Skeletal muscle satellite cell (primary cell): ENCODE data around the gene SH3TC1.

Experiments used
- H3K27me3 ChIP-seq: 2 replicates; pipeline ENCODE4 v1.7.0; 2013; ENCODE audit warnings: low read length; ENCODE audit not compliant: control insufficient read depth, insufficient read depth
- H3K36me3 ChIP-seq: 2 replicates; pipeline ENCODE4 v1.7.0; 2013; ENCODE audit warnings: mild to moderate bottlenecking, control low read depth, low read length; ENCODE audit not compliant: insufficient read depth
- H3K4me1 ChIP-seq: 2 replicates; pipeline ENCODE4 v1.7.0; 2013; ENCODE audit warnings: low read length; ENCODE audit not compliant: control insufficient read depth, insufficient read depth
- H3K4me2 ChIP-seq: 2 replicates; pipeline ENCODE4 v1.7.0; 2013; ENCODE audit warnings: mild to moderate bottlenecking, low read length
- H3K4me3 ChIP-seq: 2 replicates; pipeline ENCODE4 v1.7.0; 2013; ENCODE audit warnings: low read length
- H3K9ac ChIP-seq: 2 replicates; pipeline ENCODE4 v1.7.0; 2013; ENCODE audit warnings: mild to moderate bottlenecking, low read depth, low read length, moderate library complexity
- H3K9me3 ChIP-seq: replicated peaks from 2 replicates; pipeline ENCODE4 v1.7.0; 2013; ENCODE audit warnings: mild to moderate bottlenecking, control low read depth, low read length

Gene SH3TC1

GRCh38 chr4:8239226-8239625 lies 40.1 kb downstream of the SH3TC1 start:
- peaks cover 5% of the 10 kb centered on the region for H3K4me1 ChIP-seq

GRCh38 chr4:8239661-8240060 lies 40.6 kb downstream of the SH3TC1 start:
- Histone ChIP-seq H3K4me1 (peaks cover 5% of the 10 kb centered on the region), H3K4me2 (no peak overlapping the region), H3K4me3 (no peak overlapping the region), H3K9me3 (no peaks in the 10 kb centered on the region), H3K36me3 (no peaks in the 10 kb centered on the region), H3K9ac (no peak overlapping the region), H3K27me3 (no peaks in the 10 kb centered on the region)

More at GRCh38 chr4:8239226-8239625, 40.1 kb downstream of the SH3TC1 start:
- H3K4me3 ChIP-seq, result no peak overlapping the region
- no peak overlapping the region for H3K9ac ChIP-seq
- no peak overlapping the region for H3K4me2 ChIP-seq
- H3K27me3 ChIP-seq, result no peaks in the 10 kb centered on the region
- H3K36me3 ChIP-seq, result no peaks in the 10 kb centered on the region
- H3K9me3 ChIP-seq, result no peaks in the 10 kb centered on the region

GRCh38 chr4:8240211-8241041 lies 41.3 kb downstream of the SH3TC1 start:
- Histone ChIP-seq H3K4me3 (no peak overlapping the region), H3K27me3 (peaks cover 4% of the 10 kb centered on the region), H3K4me1 (peaks cover 5% of the 10 kb centered on the region), H3K9ac (no peak overlapping the region), H3K4me2 (no peak overlapping the region), H3K9me3 (no peaks in the 10 kb centered on the region), H3K36me3 (no peaks in the 10 kb centered on the region)

DNA sequence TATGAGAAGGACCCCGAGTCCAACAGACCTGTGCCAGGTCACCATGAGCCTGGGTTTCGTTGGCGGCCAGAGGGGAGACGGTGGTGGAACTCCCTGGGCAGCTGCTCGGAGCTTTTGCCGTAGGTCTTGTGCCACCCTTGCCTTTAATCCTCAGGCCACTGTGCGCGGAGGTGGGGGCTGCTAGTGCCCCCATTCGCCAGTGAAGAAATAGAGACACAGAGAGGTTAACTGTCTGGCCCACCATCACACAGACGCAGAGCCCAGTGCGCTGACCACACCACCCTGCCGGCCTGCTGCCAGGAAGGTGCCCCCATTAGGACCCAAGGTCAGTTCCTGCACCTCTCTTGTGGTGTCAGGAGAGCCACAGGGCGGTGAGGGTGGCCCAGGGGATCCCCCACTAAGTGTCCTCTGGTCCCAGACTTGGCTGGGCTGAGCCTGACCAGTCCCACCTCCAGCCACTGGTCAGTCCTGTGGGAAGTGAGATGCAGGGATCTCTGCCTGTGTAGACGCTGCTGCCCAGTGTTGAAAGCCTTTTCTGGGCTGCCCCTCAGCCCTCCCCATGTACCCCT lies 42.2 kb downstream of the SH3TC1 start:
- peaks cover 4% of the 10 kb centered on the region for H3K27me3 ChIP-seq
- H3K36me3 ChIP-seq, result no peaks in the 10 kb centered on the region

DNA sequence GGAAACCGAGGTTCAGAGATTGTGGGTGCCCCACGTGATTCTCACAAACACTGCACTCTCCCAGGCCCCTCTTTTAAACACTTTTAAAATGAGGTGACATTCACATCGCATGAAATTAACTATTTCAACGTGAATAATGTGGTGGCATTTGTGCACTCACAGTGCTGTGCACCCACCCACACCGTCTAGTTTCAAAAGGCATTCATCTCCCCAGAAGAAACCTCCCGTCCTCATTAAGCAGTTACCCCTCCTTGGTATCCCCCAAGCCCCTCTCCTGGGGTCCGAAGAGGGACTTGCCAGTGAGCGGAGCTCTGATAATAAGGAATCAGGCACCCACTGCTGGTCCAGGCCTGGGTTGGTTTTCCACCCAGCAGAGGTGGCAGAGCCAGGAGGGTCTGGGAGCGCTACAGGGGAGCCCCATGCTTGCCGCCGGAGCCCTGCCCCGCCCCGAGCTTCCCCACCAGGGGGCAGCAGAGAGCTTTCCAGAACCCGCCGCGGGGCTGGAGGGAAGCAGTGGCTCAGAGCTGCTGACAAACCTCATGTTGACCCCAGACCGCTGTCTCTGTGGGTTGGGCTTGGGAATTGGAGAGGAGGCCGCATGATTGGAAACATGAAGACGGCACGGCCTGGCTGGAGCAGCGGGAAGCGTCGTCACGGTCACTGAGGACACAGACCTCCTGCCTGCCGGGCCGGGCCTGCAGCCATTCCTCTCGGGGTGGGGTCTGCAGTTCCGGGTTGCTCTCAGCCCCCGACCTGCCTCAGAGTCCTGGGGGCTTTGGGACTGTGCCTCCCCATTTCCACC lies 43.0 kb downstream of the SH3TC1 start:
- H3K9ac ChIP-seq, result peak overlapping the region; percentile 27
- no peaks in the 10 kb centered on the region for H3K9me3 ChIP-seq
- peaks cover 10% of the 10 kb centered on the region for H3K27me3 ChIP-seq
- H3K4me2 ChIP-seq, result peak overlapping the region; percentile 46
- no peaks in the 10 kb centered on the region for H3K36me3 ChIP-seq
- H3K4me3 ChIP-seq, result no peak overlapping the region
- peaks cover 5% of the 10 kb centered on the region for H3K4me1 ChIP-seq

More for the DNA sequence above, 42.2 kb downstream of the SH3TC1 start:
- Histone ChIP-seq H3K4me2 (no peak overlapping the region), H3K4me3 (no peak overlapping the region), H3K9me3 (no peaks in the 10 kb centered on the region), H3K4me1 (peaks cover 5% of the 10 kb centered on the region), H3K9ac (no peak overlapping the region)

DNA sequence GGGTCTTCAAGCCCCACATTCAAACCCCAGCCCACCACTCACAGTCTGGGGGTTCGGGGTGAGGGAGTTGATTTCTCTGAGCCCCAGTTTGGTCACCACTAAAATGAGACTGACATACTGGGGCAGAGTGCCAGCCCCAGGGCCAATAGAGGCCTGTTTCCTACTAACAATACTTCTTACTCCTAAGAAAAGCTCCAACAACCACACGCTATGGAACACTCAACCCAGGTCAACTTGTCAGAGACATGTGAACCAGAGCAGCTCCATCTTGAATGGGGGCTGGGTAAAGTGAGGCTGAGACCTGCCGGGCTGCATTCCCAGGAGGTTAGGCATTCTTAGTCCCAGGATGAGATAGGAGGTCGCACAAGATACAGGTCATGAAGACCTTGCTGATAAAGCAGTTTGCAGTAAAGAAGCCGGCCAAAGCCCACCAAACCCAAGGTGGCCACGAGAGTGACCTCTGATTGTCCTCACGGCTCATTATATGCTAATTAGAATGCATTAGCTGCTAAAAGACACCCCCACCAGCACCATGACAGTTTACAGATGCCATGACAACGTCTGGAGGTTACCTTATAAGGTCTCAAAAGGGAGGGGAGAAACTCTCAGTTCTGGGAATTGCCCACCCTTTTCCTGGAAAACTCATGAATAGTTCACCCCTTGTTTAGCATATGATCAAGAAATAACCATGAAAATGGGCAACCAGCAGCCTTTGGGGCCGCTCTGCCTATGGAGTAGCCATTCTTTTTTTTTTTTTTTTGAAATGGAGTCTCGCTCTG lies 43.9 kb downstream of the SH3TC1 start:
- Histone ChIP-seq H3K9ac (peak overlapping the region; percentile 27), H3K4me1 (peaks cover 5% of the 10 kb centered on the region), H3K4me3 (no peak overlapping the region), H3K9me3 (no peaks in the 10 kb centered on the region), H3K27me3 (peaks cover 18% of the 10 kb centered on the region), H3K4me2 (no peak overlapping the region), H3K36me3 (no peaks in the 10 kb centered on the region)

GRCh38 chr4:8244001-8244757 lies 45.1 kb downstream of the SH3TC1 start:
- H3K4me1 ChIP-seq, result peaks cover 5% of the 10 kb centered on the region
- no peaks in the 10 kb centered on the region for H3K9me3 ChIP-seq
- no peak overlapping the region for H3K4me3 ChIP-seq
- peaks cover 22% of the 10 kb centered on the region for H3K27me3 ChIP-seq
- no peak overlapping the region for H3K4me2 ChIP-seq
- no peak overlapping the region for H3K9ac ChIP-seq
- no peaks in the 10 kb centered on the region for H3K36me3 ChIP-seq

GRCh38 chr4:8244931-8245460 lies 45.9 kb downstream of the SH3TC1 start:
- Histone ChIP-seq H3K4me2 (no peak overlapping the region), H3K9ac (no peak overlapping the region), H3K9me3 (no peaks in the 10 kb centered on the region), H3K27me3 (peaks cover 27% of the 10 kb centered on the region), H3K4me3 (no peak overlapping the region), H3K4me1 (peaks cover 5% of the 10 kb centered on the region), H3K36me3 (no peaks in the 10 kb centered on the region)

GRCh38 chr4:8245884-8246833 lies 47.1 kb downstream of the SH3TC1 start:
- Histone ChIP-seq H3K36me3 (no peaks in the 10 kb centered on the region), H3K9ac (no peak overlapping the region), H3K4me3 (no peak overlapping the region), H3K27me3 (peaks cover 34% of the 10 kb centered on the region), H3K4me2 (no peak overlapping the region), H3K9me3 (no peaks in the 10 kb centered on the region), H3K4me1 (peaks cover 5% of the 10 kb centered on the region)
